Measurements from ENCODE around the gene RABGGTB.
"Not testable (repeated sequence)": the region's sequence is repeated elsewhere in the genome, so short reads cannot be mapped to it uniquely, and the experiment has no call there.

The RABGGTB gene

GRCh38 chr1:75796376-75797272, 10.6 kb downstream of the RABGGTB start, which contains the start of gene MSH4:
MSH4 (plus strand) TSS chr1:75796882; CDS start chr1:75796986, 104 bp downstream.
- ATAC-seq (peak; percentile 21), DNase-seq (peak; percentile 56)

- DNase-seq (no peak), ATAC-seq (peak; percentile 38)
These were observed 11.2 kb downstream of the RABGGTB start for GRCh38 chr1:75797273-75797588.

- ATAC-seq (no peak), DNase-seq (peak; percentile 17)
These were observed 11.7 kb downstream of the RABGGTB start for GRCh38 chr1:75797606-75798216.

- not testable (repeated sequence) for ATAC-seq, DNase-seq
These were observed 15.4 kb downstream of the RABGGTB start for GRCh38 chr1:75801480-75801879.

GRCh38 chr1:75808921-75809320, 22.9 kb downstream of the RABGGTB start:
- DNase-seq (no peak), ATAC-seq (no peak)

- DNase-seq, ATAC-seq: not testable (repeated sequence)
These were observed 24.1 kb downstream of the RABGGTB start for GRCh38 chr1:75810113-75810512.

GRCh38 chr1:75811211-75811981, 25.3 kb downstream of the RABGGTB start:
- no peak for DNase-seq
- ATAC-seq = no peak

GRCh38 chr1:75812065-75812464, 26.0 kb downstream of the RABGGTB start:
- ATAC-seq = no peak
- DNase-seq = no peak

- ATAC-seq, DNase-seq: not testable (repeated sequence)
These were observed 37.5 kb downstream of the RABGGTB start for GRCh38 chr1:75823596-75823995.

- ATAC-seq = no peak
- no peak for DNase-seq
These were observed 50.6 kb downstream of the RABGGTB start for GRCh38 chr1:75836528-75837100.

- no peak for ATAC-seq
- DNase-seq = no peak
These were observed 52.0 kb downstream of the RABGGTB start for GRCh38 chr1:75838079-75838478.

- no peak for ATAC-seq
These were observed 55.4 kb downstream of the RABGGTB start for GRCh38 chr1:75841421-75841820.

More at GRCh38 chr1:75841421-75841820, 55.4 kb downstream of the RABGGTB start:
- DNase-seq = no peak

Measured in stimulated activated naive CD8-positive, alpha-beta T cell treated with anti-CD3 and anti-CD28 coated beads, Interleukin-15, Interleukin-2, amounts not matched to agents 100 U/mL and 50 U/mL, for 24 hours (primary cell).